ENCODE measurements around the gene C5AR2. TPM values are rescaled to one million over a fixed set of nuclear protein-coding genes. Genes with fewer than 3 reads are reported as not detected.

The C5AR2 gene
- total RNA-seq, 1 donor from 2014 or later: 0.08 TPM

DNA sequence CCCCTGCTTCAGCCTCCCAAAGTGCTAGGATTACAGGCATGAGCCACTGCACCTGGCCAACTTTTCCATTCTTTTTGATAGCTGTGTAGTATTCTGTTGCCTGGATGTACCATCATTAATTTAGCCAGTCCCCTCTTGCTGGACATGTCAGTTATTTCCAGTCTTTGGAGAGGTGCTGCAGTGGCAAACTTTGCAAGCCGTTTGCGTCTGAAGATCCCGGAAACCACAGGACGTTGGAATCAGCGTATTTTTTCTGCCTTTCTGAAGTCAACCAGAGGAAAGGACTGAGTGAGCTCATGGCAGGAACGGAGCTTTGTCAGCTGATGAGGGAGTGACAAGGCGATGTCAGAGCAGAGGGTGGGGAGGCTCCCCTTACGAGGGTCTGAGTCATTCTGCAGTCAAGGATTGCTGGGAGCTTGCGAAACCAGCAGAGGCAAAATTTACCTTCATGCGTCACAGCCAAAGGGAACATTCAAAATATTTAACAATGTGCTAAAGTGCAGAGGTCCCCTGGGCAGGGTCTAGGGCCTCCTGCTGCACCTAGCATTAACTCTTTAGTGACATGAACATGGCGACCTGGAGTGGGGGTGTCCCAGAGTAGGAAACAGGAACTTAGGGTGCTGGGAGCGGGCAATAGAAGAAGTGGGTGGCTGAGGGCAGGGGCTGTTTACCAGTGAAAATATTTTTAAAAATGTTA, 16.7 kb upstream of the C5AR2 start:
- Mint-ChIP-seq H3K9me3 (ENCODE audit: unreplicated experiment) (no peaks in the 10 kb centered on the region), H3K27me3 (ENCODE audit: unreplicated experiment) (no peaks in the 10 kb centered on the region), H3K4me3 (ENCODE audit: unreplicated experiment) (no peak overlapping the region), H3K27ac (ENCODE audit: unreplicated experiment) (peak overlapping the region; percentile 73), H3K4me1 (ENCODE audit: unreplicated experiment) (peaks cover 12% of the 10 kb centered on the region), H3K36me3 (ENCODE audit: unreplicated experiment) (no peaks in the 10 kb centered on the region)
- TF ChIP-seq, protein P1, sequence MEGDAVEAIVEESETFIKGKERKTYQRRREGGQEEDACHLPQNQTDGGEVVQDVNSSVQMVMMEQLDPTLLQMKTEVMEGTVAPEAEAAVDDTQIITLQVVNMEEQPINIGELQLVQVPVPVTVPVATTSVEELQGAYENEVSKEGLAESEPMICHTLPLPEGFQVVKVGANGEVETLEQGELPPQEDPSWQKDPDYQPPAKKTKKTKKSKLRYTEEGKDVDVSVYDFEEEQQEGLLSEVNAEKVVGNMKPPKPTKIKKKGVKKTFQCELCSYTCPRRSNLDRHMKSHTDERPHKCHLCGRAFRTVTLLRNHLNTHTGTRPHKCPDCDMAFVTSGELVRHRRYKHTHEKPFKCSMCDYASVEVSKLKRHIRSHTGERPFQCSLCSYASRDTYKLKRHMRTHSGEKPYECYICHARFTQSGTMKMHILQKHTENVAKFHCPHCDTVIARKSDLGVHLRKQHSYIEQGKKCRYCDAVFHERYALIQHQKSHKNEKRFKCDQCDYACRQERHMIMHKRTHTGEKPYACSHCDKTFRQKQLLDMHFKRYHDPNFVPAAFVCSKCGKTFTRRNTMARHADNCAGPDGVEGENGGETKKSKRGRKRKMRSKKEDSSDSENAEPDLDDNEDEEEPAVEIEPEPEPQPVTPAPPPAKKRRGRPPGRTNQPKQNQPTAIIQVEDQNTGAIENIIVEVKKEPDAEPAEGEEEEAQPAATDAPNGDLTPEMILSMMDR (IDR thresholded peaks at IDR 0.05): no peak
- no peak for DNase-seq (ENCODE audit: extremely low spot score, unreplicated experiment)

DNA sequence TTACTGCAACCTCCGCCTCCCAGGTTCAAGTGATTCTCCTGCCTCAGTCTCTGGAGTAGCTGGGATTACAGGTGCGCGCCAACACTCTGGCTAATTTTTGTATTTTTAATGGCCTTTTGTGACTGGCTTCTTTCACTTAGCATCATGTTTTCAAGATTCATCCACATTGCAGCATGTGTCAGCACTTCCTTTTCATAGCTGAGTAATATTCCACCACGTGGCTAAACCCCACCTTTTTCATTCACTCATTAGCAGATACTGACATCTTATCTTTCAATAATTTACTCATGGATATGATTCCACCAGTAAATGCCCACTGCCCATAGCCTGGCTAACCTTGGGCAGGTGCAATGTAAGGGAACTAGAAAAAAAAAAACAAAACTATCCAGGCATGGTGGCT, 15.5 kb upstream of the C5AR2 start:
- TF ChIP-seq, protein P1 (IDR thresholded peaks at IDR 0.05): no peak
- DNase-seq (ENCODE audit: extremely low spot score, unreplicated experiment): no peak
- Mint-ChIP-seq H3K4me1 (ENCODE audit: unreplicated experiment) (peaks cover 8% of the 10 kb centered on the region), H3K27ac (ENCODE audit: unreplicated experiment) (no peak overlapping the region), H3K36me3 (ENCODE audit: unreplicated experiment) (no peaks in the 10 kb centered on the region), H3K4me3 (ENCODE audit: unreplicated experiment) (no peak overlapping the region), H3K9me3 (ENCODE audit: unreplicated experiment) (no peaks in the 10 kb centered on the region), H3K27me3 (ENCODE audit: unreplicated experiment) (no peaks in the 10 kb centered on the region)

- DNase-seq (ENCODE audit: extremely low spot score, unreplicated experiment): no peak
- H3K4me1 Mint-ChIP-seq (ENCODE audit: unreplicated experiment): peaks cover 7% of the 10 kb centered on the region
- H3K9me3 Mint-ChIP-seq (ENCODE audit: unreplicated experiment): no peaks in the 10 kb centered on the region
- peaks cover 6% of the 10 kb centered on the region for H3K27me3 Mint-ChIP-seq (ENCODE audit: unreplicated experiment)
- no peaks in the 10 kb centered on the region for H3K36me3 Mint-ChIP-seq (ENCODE audit: unreplicated experiment)
- H3K4me3 Mint-ChIP-seq (ENCODE audit: unreplicated experiment): no peak overlapping the region
- TF ChIP-seq, protein P1 (IDR thresholded peaks at IDR 0.05): no peak
- H3K27ac Mint-ChIP-seq (ENCODE audit: unreplicated experiment): no peak overlapping the region
Observed at GRCh38 chr19:47319923-47320871, 11.8 kb upstream of the C5AR2 start.

DNA sequence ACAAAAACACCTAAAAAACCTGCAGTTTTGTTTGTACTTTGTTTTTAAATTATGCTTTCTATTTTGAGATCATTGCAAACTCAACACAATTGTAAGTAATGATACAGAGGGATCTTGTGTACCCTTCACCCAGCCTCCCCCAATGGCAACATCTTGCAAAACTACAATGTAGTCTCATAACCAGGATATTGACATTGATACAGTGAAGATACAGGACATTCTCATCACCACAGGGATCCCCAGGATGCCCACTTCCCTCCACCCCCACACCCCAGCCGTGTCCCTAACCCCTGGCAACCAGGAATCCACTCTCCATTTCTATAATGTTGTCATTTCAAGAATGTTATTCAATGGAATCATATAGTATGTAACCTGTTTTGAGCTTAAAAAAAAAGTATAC, 10.3 kb upstream of the C5AR2 start:
- TF ChIP-seq, protein P1 (IDR thresholded peaks at IDR 0.05): no peak
- DNase-seq (ENCODE audit: extremely low spot score, unreplicated experiment): no peak
- Mint-ChIP-seq H3K27me3 (ENCODE audit: unreplicated experiment) (peaks cover 6% of the 10 kb centered on the region), H3K4me1 (ENCODE audit: unreplicated experiment) (no peaks in the 10 kb centered on the region), H3K27ac (ENCODE audit: unreplicated experiment) (no peak overlapping the region), H3K36me3 (ENCODE audit: unreplicated experiment) (no peaks in the 10 kb centered on the region), H3K4me3 (ENCODE audit: unreplicated experiment) (no peak overlapping the region), H3K9me3 (ENCODE audit: unreplicated experiment) (no peaks in the 10 kb centered on the region)

DNA sequence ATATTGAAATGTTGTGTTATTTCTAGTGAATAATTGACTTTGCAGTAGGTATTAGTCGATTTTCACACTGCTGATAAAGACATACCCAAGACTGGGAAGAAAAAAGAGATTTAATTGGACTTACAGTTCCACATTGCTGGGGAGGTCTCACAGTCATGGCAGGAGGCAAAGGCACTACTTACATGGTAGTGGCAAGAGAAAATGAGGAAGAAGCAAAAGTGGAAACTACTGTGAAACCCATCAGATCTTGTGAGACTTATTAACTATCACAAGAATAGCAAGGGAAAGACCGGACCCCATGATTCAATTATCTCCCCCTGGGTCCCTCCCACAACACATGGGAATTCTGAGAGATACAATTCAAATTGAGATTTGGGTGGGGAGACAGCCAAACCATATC, 9.9 kb upstream of the C5AR2 start:
- TF ChIP-seq, protein P1 (IDR thresholded peaks at IDR 0.05): no peak
- Mint-ChIP-seq H3K9me3 (ENCODE audit: unreplicated experiment) (no peaks in the 10 kb centered on the region), H3K27me3 (ENCODE audit: unreplicated experiment) (peaks cover 6% of the 10 kb centered on the region), H3K4me3 (ENCODE audit: unreplicated experiment) (no peak overlapping the region), H3K27ac (ENCODE audit: unreplicated experiment) (no peak overlapping the region), H3K36me3 (ENCODE audit: unreplicated experiment) (no peaks in the 10 kb centered on the region), H3K4me1 (ENCODE audit: unreplicated experiment) (no peaks in the 10 kb centered on the region)
- no peak for DNase-seq (ENCODE audit: extremely low spot score, unreplicated experiment)

All from osteocyte (in vitro differentiated cells).